HG03457 (cell line): ENCODE results near the gene GATA2.

Experiments used
- ATAC-seq: cut with Tn5 transposase; IDR thresholded peaks from one replicate; pipeline ENCODE4 v1.9.1; 2021; ENCODE audit warnings: moderate number of reproducible peaks; ENCODE audit not compliant: unreplicated experiment

GATA2 gene

DNA sequence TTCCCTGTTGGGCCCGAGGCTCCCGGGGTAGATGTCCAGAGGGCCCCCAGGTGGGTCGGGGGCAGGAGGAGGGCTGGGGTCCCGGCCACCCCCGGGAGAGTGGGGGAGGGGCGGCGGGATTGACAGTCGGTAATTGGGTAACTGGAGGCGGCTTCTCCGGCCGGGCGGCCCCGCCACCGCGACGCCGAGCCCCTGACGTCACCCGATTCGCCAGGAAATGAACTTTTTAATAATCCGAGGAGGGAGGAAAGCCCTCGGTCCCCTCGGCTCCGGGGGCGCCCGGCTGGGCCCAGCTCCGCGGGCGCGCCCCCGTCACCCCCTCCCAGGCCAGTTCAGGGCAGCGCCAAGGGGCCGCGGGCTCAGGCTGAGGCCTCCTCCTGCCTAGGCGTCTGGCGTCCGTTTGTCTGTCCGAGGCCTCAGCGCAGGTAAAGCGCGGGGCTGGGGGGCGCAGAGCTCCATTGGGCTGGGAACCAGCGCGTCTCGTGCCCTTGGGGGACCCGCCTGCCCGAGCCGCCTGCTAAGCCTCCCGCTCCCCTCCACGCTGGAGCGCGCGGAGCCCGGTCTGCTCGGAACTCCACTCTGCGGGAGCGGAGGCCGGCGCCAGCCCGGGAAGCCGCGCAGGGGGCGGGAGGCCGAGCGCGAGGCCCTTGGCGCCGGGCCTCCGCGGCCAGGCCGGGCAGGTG is 3.9 kb downstream of the GATA2 start:
- no peak for ATAC-seq

GRCh38 chr3:128488636-128488990 is 4.4 kb downstream of the GATA2 start:
- no peak for ATAC-seq

GRCh38 chr3:128487813-128488635 is 5.0 kb downstream of the GATA2 start:
- no peak for ATAC-seq

DNA sequence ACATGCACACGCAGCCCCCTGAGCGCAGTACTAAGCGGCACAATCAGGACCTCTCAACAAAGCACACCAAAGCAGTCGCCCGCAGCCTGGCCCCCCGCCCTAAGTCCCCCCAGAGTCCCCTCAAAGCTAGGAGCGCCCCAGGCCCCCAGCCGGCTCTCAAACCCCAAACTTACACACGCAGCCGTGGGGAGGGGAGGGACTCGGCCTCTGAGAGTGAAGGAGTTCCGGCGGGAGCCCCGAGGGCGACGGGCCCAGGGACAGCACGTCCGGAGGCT is 5.5 kb downstream of the GATA2 start:
- no peak for ATAC-seq

DNA sequence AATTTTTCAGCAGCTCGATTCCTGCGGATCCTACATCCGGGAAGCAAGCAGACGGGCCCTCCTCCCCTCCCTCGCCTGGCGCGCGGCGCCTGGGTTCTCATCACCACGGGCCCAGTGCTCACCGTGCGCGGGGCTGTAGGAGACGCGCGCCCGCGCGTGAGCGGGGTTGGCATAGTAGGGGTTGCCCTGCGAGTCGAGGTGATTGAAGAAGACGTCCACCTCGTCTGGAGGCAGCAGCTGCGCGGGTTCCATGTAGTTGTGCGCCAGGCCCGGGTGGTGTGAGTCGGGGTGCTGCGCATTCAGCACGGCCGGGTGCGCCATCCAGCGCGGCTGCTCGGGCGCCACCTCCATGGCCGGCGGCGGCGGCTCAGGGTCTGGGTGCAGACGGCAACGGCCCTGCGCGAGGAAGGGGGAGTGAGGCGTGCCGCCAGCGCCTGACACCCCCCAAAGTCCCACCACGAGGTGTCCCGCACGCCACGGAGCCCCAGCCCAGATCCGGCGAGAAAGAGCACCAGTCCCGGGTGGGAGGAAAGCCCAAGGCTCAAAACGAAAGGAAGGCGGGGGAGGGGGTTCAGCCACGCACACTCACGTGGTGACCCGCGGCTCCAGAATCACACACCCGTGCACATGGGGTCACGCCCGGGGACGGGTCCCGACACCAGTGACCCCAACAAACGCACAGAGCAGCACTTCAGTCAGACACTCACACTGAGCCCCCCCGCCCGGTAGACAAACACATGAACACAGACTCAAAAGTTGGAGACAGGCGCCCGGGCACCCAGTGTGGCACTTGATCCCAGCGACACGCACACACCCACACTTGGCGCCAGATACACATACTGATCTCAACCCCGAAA is 6.1 kb downstream of the GATA2 start:
- no peak for ATAC-seq

GRCh38 chr3:128486205-128486628 is 6.8 kb downstream of the GATA2 start:
- ATAC-seq, result no peak

DNA sequence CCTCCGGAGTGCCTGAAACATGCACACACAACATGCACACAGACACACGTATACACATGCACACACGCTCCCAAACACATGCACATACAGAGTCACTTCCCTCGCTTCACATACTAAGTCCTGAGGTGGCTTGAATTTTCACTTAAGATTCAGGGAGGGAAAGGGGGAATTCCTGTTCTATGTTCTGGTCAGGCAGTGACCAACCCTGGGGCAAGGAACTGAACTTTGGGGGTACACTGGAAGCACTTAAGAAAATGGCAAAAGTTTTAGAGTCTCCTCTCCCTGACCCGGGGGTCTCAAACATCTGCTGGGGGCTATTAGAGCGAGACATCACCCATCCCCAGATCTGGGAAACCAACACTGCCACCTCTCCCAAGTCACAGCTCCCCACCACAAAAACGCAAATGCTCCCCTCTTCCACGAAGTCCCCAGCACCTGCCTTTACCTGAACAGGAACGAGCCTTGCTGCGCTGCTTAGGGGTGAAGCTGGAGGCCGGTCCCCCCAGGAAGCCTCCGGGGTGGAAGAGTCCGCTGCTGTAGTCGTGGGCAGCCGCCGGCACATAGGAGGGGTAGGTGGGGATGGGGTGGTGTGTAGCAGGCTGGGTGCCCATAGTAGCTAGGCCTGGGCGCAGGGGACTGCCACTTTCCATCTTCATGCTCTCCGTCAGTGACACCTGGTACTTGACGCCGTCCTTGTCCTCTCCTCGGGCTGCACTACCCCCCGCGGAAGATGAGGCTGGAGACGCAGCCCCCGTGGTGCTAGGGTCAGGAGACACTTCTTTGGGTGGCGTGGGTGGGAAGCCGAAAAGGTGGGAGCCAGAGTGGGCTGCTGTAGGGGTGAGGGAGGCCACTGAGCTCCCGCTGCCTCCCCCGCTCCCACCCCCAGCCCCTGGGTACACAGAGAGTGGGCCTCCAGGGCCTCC is 7.5 kb downstream of the GATA2 start:
- ATAC-seq, result no peak

DNA sequence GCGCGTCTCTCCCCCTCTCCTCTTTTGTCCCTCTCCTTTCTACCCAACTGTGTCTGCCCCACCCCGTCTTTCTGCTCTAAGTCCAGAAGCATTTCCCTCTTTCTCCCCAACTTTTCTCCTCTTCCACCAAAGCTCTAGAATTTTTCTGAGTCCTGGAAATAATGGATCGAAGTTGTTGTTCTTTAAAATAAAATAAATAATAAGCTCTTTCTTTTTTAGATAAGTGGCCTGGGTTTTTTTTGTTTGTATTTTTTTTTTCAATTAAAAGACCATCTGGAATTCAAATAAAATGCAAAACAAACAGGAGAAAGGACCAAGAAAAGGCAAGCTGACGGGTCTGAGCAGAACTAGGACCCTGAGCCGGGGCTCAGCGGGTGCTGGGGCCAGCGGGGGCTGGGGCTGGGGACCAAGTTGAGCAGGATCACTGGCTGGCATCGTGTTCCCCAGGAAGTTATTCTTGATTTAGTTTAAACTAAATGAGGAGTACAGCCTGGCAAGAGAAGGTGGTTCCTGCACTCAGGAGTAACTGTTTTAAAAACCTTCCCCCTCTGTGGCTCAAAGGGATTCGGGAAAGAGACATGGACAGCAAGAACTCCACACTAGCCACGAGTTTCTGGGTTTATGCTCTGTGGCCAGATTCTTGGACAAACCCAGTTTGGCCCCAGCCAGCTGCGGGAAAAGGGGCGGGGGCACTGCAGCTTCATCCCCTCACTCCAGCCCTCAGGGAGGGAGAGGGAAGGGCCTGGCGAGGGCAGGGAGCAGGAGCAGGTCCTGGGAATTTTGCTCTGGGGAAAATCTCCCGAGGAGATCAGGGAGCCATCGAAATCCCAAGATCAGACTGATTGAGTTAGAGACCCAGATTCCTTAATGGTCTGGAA is 8.4 kb downstream of the GATA2 start:
- no peak for ATAC-seq

- ATAC-seq, result no peak
These were observed 9.2 kb downstream of the GATA2 start for GRCh38 chr3:128483657-128484403.

DNA sequence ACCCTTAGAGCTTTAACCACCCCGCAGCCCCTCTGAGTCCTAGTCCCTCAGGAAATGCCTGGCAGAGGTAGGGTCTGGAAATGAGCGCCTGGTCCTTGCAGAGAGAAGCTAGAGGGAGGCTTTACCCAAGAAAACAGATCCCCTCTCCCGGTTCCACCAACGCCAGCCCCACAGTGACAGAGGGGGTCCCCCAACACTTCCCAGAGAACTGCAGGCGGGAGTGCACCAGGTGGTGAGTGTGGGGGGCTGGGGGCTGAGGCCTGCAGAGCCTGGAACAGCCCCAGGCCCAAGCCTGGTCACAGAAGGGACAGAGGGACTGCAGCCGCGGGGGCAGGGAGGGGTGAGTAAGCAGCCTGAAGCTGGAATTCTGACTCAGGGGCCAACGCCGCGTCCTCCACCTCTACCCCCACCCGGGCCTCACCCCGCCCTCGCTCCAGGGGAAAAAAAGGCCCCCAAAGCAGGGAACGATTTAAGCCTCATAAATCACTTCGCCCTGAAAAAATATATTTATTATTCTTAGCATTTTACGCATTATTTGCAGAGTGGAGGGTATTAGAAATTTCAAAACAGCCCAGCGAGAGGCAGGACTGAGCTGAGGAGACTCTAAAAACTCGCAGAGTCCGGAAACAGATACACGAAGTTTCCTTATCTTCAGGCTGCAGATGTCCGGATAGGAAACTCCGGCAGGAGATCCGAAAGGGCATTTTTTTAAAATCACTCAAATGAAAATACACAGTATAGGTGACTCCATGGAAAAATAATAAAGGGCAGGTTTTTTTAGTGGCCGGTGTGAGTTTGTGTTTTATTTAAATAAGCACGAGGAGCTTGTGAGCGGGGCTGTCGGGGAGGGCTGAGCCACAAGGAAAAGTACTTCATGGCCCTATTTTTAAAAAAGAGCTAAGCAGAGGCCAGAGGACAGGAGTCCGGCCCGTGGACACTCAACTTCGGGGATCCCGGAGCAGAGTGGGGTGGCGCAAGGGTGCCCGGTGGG is 10.0 kb downstream of the GATA2 start:
- ATAC-seq, result no peak

GRCh38 chr3:128482175-128482574 is 10.8 kb downstream of the GATA2 start:
- no peak for ATAC-seq

GRCh38 chr3:128481438-128481942 is 11.5 kb downstream of the GATA2 start:
- ATAC-seq, result no peak

GRCh38 chr3:128480717-128481437 is 12.1 kb downstream of the GATA2 start:
- ATAC-seq, result no peak

GRCh38 chr3:128480278-128480677 is 12.7 kb downstream of the GATA2 start:
- ATAC-seq, result no peak

DNA sequence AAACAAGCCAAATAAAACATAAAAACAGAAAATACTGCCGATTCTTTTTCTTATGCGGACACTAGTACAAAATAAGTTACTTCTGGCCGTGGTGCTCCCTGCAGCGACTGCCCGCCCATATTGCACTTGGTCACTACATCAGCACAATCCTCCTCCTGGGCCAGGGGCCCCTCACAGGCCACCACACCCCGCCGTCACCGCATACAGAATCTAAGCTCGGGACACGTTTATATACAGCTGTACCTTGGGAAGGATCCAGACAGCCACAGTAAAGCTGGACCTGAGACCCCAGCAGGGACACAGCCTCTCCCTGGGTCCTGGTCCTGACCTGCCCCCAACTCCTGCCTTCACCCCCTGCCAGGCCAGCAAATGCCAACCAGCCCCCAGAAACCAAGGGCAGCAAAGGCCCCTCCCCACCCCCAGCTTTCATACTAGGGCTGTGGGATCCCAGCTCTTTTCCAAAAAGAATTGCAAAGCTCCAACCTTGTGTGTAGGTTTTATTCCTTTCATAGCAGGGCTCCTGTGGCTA is 13.4 kb downstream of the GATA2 start:
- no peak for ATAC-seq

- no peak for ATAC-seq
These were observed 14.2 kb downstream of the GATA2 start for GRCh38 chr3:128478576-128479506.
